ENCODE results near the gene SLC17A8. TPM values are rescaled to one million over a fixed set of nuclear protein-coding genes. Genes with fewer than 3 reads are reported as not detected.
"Not testable (repeated sequence)": the region's sequence is repeated elsewhere in the genome, so short reads cannot be mapped to it uniquely, and the experiment has no call there.

SLC17A8 gene
- total RNA-seq, 2 experiments from 2014 or later = not detected

DNA sequence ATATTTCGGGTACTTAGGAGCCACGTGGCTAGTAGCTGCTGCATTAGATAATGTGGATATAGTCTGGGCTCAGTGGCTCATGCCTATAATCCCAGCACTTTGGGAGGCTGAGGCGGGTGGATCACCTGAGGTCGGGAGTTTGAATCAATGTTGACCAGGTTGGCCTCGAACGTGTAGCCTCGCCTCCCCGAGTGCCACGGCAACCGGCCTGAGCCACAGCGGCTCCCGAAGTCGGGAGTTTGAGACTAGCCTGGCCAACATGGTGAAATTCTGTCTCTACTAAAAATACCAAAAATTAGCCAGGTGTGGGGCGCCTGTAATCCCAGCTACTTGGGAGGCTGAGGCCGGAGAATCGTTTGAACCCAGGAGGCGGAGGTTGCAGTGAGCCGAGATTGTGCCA lies 12.5 kb upstream of the SLC17A8 start:
- H3K9me3 Mint-ChIP-seq; H3K36me3 Mint-ChIP-seq (ENCODE audit: low read depth); DNase-seq; H3K4me1 Mint-ChIP-seq (ENCODE audit: low read depth); intact Hi-C loops (cut with micrococcal nuclease); H3K27me3 Mint-ChIP-seq (ENCODE audit: low read depth); H3K4me3 Mint-ChIP-seq; H3K27ac Mint-ChIP-seq: not testable (repeated sequence)
- CTCF ChIA-PET = interaction anchor here (0.7 kb wide), 2 partner anchors 32 to 53 kb away, joined by 3 read pairs; no protein-coding TSS in a partner anchor

DNA sequence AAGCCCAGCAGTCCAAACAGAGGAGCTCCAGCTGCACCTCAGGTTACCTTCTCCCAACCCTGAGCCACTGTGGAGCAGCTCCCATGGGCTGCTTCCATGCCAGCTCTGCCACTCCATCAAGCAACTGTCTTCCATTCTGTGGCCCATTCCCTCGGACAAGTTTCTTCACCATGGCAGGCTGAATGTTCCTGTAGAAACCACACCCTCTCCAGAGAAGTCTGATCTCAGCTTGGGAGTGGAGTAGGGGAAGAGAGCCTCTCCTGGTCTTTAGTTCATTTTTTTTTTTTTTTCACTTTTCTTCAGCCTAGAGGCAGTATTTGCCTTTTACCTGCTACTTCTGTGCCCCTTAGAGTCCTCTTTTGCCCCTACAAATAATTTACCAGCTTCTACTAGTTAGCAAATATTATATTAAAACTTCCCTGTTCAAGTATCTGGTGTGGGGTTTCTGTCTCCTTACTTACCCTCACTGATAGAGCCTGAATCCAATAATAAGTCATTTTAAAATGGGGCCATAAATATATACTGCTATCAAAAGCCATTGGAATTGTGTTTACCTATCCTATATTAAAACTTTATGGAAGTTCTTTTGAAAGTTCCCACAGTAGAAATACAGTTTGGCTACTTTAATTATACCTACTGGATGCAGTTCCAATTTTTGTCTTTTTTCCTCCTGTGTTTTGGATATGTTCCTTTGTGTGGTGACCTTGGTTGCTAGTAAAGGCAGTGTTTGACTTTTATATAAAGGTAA lies 11.7 kb upstream of the SLC17A8 start:
- H3K9me3 Mint-ChIP-seq = peaks cover 4% of the 10 kb centered on the region
- H3K4me3 Mint-ChIP-seq = no peak overlapping the region
- peaks cover 5% of the 10 kb centered on the region for H3K36me3 Mint-ChIP-seq (ENCODE audit: low read depth)
- H3K4me1 Mint-ChIP-seq (ENCODE audit: low read depth) = no peaks in the 10 kb centered on the region
- DNase-seq = no peak
- H3K27me3 Mint-ChIP-seq (ENCODE audit: low read depth) = no peaks in the 10 kb centered on the region
- H3K27ac Mint-ChIP-seq = no peak overlapping the region
- CTCF ChIA-PET = interaction anchor here (0.7 kb wide), 2 partner anchors 32 to 54 kb away, joined by 3 read pairs; no protein-coding TSS in a partner anchor
- intact Hi-C loops (cut with micrococcal nuclease) = loop anchor here (5.0 kb wide), 1 partner anchor 397 kb away; no protein-coding TSS in a partner anchor

DNA sequence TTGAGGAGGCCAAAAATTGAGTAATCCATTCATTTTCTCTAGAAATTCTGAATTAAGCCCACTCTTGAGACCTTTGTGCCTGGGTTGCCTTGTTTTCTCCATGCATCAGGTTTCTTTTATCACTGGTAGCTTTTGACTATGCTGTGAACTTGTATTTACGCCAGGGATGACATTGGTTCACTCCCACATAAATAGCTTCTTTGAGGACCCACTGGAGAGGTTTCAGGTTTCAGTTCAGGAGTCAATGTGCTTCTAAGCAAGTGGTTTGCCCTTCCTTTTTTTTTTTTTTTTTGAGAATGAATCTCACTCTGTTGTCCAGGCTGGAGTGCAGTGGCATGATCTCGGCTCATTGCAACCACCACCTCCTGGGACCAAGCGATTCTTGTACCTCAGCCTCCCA lies 10.2 kb upstream of the SLC17A8 start:
- Mint-ChIP-seq H3K9me3 (peaks cover 4% of the 10 kb centered on the region), H3K36me3 (ENCODE audit: low read depth) (peaks cover 5% of the 10 kb centered on the region), H3K4me3 (no peak overlapping the region), H3K27me3 (ENCODE audit: low read depth) (no peaks in the 10 kb centered on the region), H3K4me1 (ENCODE audit: low read depth) (no peaks in the 10 kb centered on the region), H3K27ac (no peak overlapping the region)
- intact Hi-C loops (cut with micrococcal nuclease) = loop anchor here (5.0 kb wide), 1 partner anchor 396 kb away; no protein-coding TSS in a partner anchor
- CTCF ChIA-PET = interaction anchor here (0.6 to 0.7 kb wide), 2 partner anchors 9 to 1899 kb away, joined by 3 to 6 read pairs; no protein-coding TSS in a partner anchor
- DNase-seq = no peak

DNA sequence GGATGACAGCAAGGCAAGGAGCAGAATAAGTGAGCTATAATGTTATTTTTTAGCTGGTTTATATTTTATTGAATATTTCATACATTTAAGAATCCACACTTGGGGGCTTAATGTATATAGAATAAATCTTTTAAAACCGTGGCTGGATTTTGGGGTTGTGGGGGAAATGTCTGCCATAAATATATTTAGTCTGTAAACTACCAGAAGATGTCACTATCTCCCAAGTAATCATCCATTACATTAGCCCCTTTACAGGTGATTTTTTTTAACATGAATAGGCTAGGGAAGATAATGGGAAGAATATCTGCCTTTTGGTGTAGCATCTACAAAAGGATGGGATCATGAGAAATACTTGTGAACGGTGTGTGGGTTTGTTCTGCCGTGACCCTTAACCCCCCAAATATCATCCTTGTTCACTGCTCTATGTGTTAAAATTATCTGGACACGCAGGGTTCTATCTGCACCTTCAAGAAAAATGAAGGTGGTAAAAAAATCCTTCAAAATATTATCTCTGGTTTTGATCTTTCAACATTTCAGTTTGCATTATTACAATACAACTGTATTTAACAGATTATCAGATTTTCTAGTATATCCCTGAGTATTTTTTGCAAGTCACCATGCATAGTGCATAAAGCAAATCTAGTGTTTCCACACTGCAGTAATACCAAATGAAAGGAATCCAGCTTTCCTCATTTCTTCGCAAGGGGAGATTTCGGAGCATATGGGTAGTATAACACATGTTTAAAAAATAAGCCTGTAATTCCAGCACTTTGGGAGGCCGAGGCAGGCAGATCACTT lies 8.0 kb upstream of the SLC17A8 start:
- H3K4me1 Mint-ChIP-seq (ENCODE audit: low read depth) = no peaks in the 10 kb centered on the region
- CTCF ChIA-PET = interaction anchor here (0.7 to 1.3 kb wide), 2 partner anchors 206 to 323 kb away, joined by 3 to 9 read pairs; no protein-coding TSS in a partner anchor
- H3K4me3 Mint-ChIP-seq = no peak overlapping the region
- H3K27me3 Mint-ChIP-seq (ENCODE audit: low read depth) = no peaks in the 10 kb centered on the region
- intact Hi-C loops (cut with micrococcal nuclease) = loop anchor here (1.0 to 5.0 kb wide), 2 partner anchors 205 to 393 kb away; no protein-coding TSS in a partner anchor
- no peak overlapping the region for H3K27ac Mint-ChIP-seq
- no peak for DNase-seq
- no peaks in the 10 kb centered on the region for H3K36me3 Mint-ChIP-seq (ENCODE audit: low read depth)
- no peaks in the 10 kb centered on the region for H3K9me3 Mint-ChIP-seq

DNA sequence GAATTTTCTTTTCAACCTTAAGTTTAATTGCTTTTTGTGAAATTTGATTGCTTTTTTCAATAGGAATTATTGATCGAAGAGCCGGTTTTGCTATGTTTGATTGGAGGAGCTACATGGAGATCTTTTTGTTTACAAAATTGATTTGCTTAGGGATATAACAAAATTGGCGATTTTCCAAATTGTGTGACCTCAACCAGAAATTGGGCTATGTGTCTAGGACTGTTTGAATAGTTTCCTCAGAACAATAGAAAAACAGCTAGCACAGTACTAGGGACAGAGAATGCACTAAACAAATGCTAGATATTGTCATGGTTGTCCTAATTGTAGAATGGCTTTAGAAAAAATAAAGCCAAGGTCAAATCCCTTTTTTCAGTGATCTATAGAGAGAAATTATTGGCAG lies 2.4 kb downstream of the SLC17A8 start:
- CTCF ChIA-PET = interaction anchor here (1.0 kb wide), 1 partner anchor 97 kb away, joined by 3 read pairs; no protein-coding TSS in a partner anchor
- H3K9me3 Mint-ChIP-seq = no peaks in the 10 kb centered on the region
- DNase-seq = no peak
- intact Hi-C loops (cut with micrococcal nuclease) = no loop called here
- no peak overlapping the region for H3K27ac Mint-ChIP-seq
- no peaks in the 10 kb centered on the region for H3K4me1 Mint-ChIP-seq (ENCODE audit: low read depth)
- H3K4me3 Mint-ChIP-seq = no peak overlapping the region
- no peaks in the 10 kb centered on the region for H3K36me3 Mint-ChIP-seq (ENCODE audit: low read depth)
- H3K27me3 Mint-ChIP-seq (ENCODE audit: low read depth) = peaks cover 22% of the 10 kb centered on the region

DNA sequence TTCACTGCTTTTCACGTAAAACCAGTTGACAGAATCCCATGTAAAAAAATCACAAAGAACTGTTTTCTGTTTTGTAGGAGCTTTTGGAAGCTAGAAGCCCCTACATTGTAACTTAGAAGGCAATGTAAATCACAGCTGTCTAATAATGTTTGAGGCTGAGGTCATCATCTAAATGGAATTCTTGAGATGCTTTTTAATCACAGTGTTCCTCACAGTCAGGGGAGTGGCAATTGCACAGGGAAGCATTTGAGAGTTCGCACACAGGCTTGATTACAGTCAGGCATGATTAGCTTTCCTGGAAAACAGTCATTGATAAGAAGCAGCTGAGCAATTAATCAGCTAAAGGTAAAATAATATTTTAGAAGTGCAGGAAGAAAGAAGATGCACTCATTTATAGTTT lies 2.9 kb downstream of the SLC17A8 start:
- H3K36me3 Mint-ChIP-seq (ENCODE audit: low read depth) = no peaks in the 10 kb centered on the region
- H3K27me3 Mint-ChIP-seq (ENCODE audit: low read depth) = peaks cover 22% of the 10 kb centered on the region
- H3K9me3 Mint-ChIP-seq = no peaks in the 10 kb centered on the region
- CTCF ChIA-PET = interaction anchor here (0.5 to 1.0 kb wide), 3 partner anchors 61 to 120 kb away, joined by 3 to 6 read pairs (median 3); no protein-coding TSS in a partner anchor
- no peak overlapping the region for H3K27ac Mint-ChIP-seq
- H3K4me3 Mint-ChIP-seq = no peak overlapping the region
- DNase-seq = no peak
- H3K4me1 Mint-ChIP-seq (ENCODE audit: low read depth) = no peaks in the 10 kb centered on the region
- intact Hi-C loops (cut with micrococcal nuclease) = no loop called here

DNA sequence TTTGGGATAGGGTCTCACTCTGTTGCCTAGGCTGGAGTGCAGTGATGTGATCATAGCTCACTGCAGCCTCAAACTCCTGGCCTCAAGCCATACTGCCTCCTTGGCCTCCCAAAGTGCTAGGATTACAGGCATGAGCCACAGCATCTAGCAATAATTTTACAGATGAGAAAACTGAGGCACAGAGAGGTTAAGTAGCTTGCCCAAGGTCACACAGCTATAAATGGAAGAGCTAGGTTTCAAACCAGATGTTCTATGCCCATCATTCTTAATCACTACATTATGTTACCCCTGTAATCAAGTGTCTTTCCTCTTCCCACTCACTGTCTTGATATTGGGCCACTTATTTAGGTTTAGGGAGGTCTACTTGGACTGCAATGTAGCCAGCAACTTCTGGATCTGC lies 3.6 kb downstream of the SLC17A8 start:
- no peak for DNase-seq
- peaks cover 22% of the 10 kb centered on the region for H3K27me3 Mint-ChIP-seq (ENCODE audit: low read depth)
- CTCF ChIA-PET = interaction anchor here (0.5 to 0.6 kb wide), 2 partner anchors 62 to 121 kb away, joined by 3 to 6 read pairs; no protein-coding TSS in a partner anchor
- intact Hi-C loops (cut with micrococcal nuclease) = no loop called here
- H3K9me3 Mint-ChIP-seq = no peaks in the 10 kb centered on the region
- H3K4me1 Mint-ChIP-seq (ENCODE audit: low read depth) = no peaks in the 10 kb centered on the region
- H3K27ac Mint-ChIP-seq = no peak overlapping the region
- no peak overlapping the region for H3K4me3 Mint-ChIP-seq
- H3K36me3 Mint-ChIP-seq (ENCODE audit: low read depth) = no peaks in the 10 kb centered on the region

DNA sequence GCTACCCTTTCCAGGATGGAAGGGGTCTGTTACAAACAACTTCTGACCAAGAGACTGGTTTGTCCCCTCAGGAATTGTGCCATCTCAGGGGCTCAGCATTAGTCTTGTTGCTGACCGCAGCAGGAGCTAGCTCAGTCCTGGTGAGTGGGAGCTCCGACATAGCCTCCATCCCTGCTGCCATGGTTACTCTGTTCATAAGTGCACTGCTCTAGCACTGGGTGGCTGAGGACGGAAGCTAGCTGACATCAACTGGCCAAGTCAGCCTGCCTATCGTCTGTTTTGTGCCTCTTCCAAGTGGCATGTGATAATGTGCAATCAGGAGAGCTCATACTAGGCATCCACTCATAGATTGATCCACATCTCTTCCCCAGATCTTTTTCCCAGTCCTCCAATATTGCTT lies 7.5 kb downstream of the SLC17A8 start:
- no peak overlapping the region for H3K4me3 Mint-ChIP-seq
- H3K27me3 Mint-ChIP-seq (ENCODE audit: low read depth) = peaks cover 11% of the 10 kb centered on the region
- no peaks in the 10 kb centered on the region for H3K4me1 Mint-ChIP-seq (ENCODE audit: low read depth)
- no peaks in the 10 kb centered on the region for H3K36me3 Mint-ChIP-seq (ENCODE audit: low read depth)
- no peaks in the 10 kb centered on the region for H3K9me3 Mint-ChIP-seq
- intact Hi-C loops (cut with micrococcal nuclease) = no loop called here
- CTCF ChIA-PET = interaction anchor here (1.2 kb wide), 1 partner anchor 41 kb away, joined by 4 read pairs; no protein-coding TSS in a partner anchor
- no peak overlapping the region for H3K27ac Mint-ChIP-seq
- no peak for DNase-seq

DNA sequence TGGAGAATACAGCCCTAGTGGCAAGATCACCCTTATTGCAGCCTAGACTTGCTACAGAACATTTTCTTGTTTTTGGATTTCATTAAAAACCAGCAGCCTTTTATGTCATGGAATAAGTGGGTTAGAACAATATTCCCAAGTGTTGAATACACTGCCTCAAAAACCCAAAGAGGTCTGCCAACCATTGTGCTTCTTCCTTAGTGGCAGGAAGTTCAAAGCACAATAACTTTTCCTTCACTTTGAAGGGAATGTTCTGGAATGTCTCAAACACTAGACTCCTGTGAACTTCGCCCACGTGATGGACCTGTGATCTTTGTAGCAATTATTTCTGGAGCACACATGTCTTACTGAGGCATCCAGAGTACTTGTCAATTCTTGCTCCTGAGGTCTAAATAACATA lies 8.5 kb downstream of the SLC17A8 start:
- Mint-ChIP-seq H3K4me1 (ENCODE audit: low read depth) (no peaks in the 10 kb centered on the region), H3K9me3 (no peaks in the 10 kb centered on the region), H3K36me3 (ENCODE audit: low read depth) (no peaks in the 10 kb centered on the region), H3K4me3 (no peak overlapping the region), H3K27me3 (ENCODE audit: low read depth) (peaks cover 11% of the 10 kb centered on the region), H3K27ac (no peak overlapping the region)
- CTCF ChIA-PET = no interaction called here
- DNase-seq = no peak
- intact Hi-C loops (cut with micrococcal nuclease) = no loop called here

DNA sequence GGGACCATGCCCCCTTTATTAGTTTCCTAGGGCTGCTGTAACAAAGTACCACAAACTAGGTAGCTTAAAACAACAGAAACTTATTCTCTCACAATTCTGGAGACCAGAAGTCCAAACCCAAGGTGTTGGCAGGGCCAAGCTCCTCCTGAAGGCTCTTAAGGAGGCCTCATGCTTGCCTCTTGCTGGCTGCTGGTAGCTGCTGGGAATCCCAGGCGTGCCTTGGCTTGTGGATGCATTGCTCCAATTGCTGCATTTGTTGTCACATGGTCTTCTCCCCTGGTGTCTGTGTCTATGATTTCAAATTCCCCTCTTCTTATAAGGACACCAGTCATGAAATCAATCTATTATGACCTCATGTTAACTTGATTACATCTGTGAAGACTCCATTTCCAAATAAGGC lies 11.2 kb downstream of the SLC17A8 start:
- CTCF ChIA-PET = no interaction called here
- no peaks in the 10 kb centered on the region for H3K36me3 Mint-ChIP-seq (ENCODE audit: low read depth)
- intact Hi-C loops (cut with micrococcal nuclease) = no loop called here
- H3K9me3 Mint-ChIP-seq = no peaks in the 10 kb centered on the region
- no peak for DNase-seq
- H3K27me3 Mint-ChIP-seq (ENCODE audit: low read depth) = peaks cover 3% of the 10 kb centered on the region
- no peaks in the 10 kb centered on the region for H3K4me1 Mint-ChIP-seq (ENCODE audit: low read depth)
- no peak overlapping the region for H3K4me3 Mint-ChIP-seq
- no peak overlapping the region for H3K27ac Mint-ChIP-seq

DNA sequence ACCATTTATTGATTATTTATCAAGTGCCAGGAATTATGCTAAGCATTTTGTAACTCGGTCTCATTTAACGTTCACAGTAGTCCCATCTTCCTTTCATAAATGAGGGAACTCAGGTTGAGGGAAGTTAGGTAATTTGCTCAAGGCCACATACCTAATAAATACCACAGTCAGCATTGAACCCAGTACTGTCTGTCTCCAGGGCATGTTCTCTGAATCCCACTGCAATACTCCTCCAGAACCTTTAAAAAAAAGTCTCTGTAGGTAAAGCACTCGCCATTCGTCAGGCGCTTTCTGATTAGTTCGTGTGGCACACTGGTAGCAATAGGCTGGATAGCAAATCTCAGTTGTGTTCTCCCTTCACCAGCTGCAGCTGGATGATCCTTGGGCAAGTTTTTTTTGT lies 14.3 kb downstream of the SLC17A8 start:
- peaks cover 3% of the 10 kb centered on the region for H3K27me3 Mint-ChIP-seq (ENCODE audit: low read depth)
- no peaks in the 10 kb centered on the region for H3K9me3 Mint-ChIP-seq
- H3K27ac Mint-ChIP-seq = no peak overlapping the region
- DNase-seq = no peak
- intact Hi-C loops (cut with micrococcal nuclease) = no loop called here
- CTCF ChIA-PET = no interaction called here
- no peaks in the 10 kb centered on the region for H3K36me3 Mint-ChIP-seq (ENCODE audit: low read depth)
- no peaks in the 10 kb centered on the region for H3K4me1 Mint-ChIP-seq (ENCODE audit: low read depth)
- H3K4me3 Mint-ChIP-seq = no peak overlapping the region

DNA sequence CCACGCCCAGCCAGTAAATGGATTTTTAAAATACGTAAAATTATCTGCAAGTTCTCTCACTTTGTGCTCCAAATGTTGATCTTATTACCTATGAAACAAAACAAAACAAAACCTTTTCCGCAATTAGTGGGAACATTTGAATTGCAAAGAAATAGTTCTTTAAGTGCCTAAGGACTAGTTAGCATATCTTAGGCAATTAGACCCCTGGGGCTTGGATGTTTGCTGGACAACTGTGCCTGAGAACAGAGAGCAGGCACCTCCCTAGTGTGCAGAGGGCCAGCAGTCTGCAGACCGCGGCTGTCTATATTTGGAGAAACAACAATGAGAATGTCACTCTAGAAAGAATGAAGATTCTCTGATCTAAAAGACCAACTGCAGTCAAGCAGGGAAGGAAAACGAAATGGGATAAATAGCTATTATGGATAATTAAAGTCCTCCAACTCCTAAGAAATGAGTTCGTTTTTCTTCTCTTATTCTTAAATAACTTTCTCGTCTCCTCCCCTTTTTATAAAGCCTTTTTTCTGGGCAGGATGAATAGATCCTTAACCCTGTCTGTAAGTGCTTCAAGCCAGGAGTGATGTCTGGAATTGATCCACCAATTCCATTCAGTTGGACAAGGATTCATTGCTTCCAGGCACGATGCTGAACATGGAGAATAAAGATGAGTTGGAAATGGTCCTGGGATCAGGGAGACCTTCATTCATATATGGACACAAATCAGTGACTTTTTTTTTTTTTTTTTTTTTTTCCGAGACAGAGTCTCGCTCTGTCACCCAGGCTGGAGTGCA lies 16.2 kb downstream of the SLC17A8 start:
- Mint-ChIP-seq H3K9me3 (no peaks in the 10 kb centered on the region), H3K36me3 (ENCODE audit: low read depth) (no peaks in the 10 kb centered on the region), H3K4me1 (ENCODE audit: low read depth) (no peaks in the 10 kb centered on the region), H3K27me3 (ENCODE audit: low read depth) (peaks cover 5% of the 10 kb centered on the region), H3K4me3 (no peak overlapping the region), H3K27ac (no peak overlapping the region)
- no peak for DNase-seq
- intact Hi-C loops (cut with micrococcal nuclease) = no loop called here
- CTCF ChIA-PET = no interaction called here
